ENCODE results near the gene SCAI. TPM values are rescaled to one million over a fixed set of nuclear protein-coding genes. Genes with fewer than 3 reads are reported as not detected.

SCAI gene
- total RNA-seq, 1 experiment from 2014 or later, result 15.5 TPM

- H2BK120ac ChIP-seq (ENCODE audit: low read depth, low read length, poor library complexity, severe bottlenecking), result no peak overlapping the region
- DNase-seq, result no peak
- H3T11ph ChIP-seq (ENCODE audit: low read length), result no peak overlapping the region
- no peak overlapping the region for H3K27ac ChIP-seq (ENCODE audit: insufficient read length, low read depth, low read length)
- H2BK20ac ChIP-seq (ENCODE audit: low read depth, low read length, poor library complexity, severe bottlenecking), result no peak overlapping the region
- no peak overlapping the region for H2BK5ac ChIP-seq (ENCODE audit: insufficient read length, low read length)
- H4K91ac ChIP-seq (ENCODE audit: insufficient read length, low read depth, low read length), result no peak overlapping the region
- Mint-ChIP-seq H3K27me3 (ENCODE audit: low read depth) (no peaks in the 10 kb centered on the region), H3K4me3 (no peak overlapping the region), H3K36me3 (ENCODE audit: insufficient read depth in 1 of 3, low read depth in 3 of 3) (no peaks in the 10 kb centered on the region; a peak in 1 of 7 replicates), H3K9me3 (no peaks in the 10 kb centered on the region), H3K27ac (no peak overlapping the region), H3K4me1 (peaks cover under 1 to 10% of the 10 kb centered on the region in 2 experiments)
- TF ChIP-seq CTCF (conservative IDR thresholded peaks at IDR 0.05), result no peak
- no peaks in the 10 kb centered on the region for H3K9me3 ChIP-seq (ENCODE audit: control insufficient read depth, low read depth, low read length)
- H3K79me1 ChIP-seq (ENCODE audit: insufficient read depth, low read depth, low read length, poor library complexity, severe bottlenecking), result peaks cover 25% of the 10 kb centered on the region
- H3K79me2 ChIP-seq (ENCODE audit: insufficient read depth, low read length), result peaks cover 18% of the 10 kb centered on the region; the same call in 1 of the 2 replicates
- H3K4me1 ChIP-seq (ENCODE audit: insufficient read depth, low read length), result no peaks in the 10 kb centered on the region
- H3K56ac ChIP-seq (ENCODE audit: insufficient read length, low read depth, low read length), result no peak overlapping the region
- no peak overlapping the region for H3K9ac ChIP-seq (ENCODE audit: extremely low read depth, insufficient read length, low read length)
- H3K23me2 ChIP-seq (ENCODE audit: insufficient read length, low read depth, low read length, poor library complexity, severe bottlenecking), result no peaks in the 10 kb centered on the region
- no peak overlapping the region for H3K18ac ChIP-seq (ENCODE audit: insufficient read length, low read depth, low read length)
- H4K8ac ChIP-seq (replicated peaks; ENCODE audit: insufficient read length, low read depth, low read length), result no peak overlapping the region
- no peak overlapping the region for H4K5ac ChIP-seq (ENCODE audit: insufficient read length, low read depth, low read length)
- H2AFZ ChIP-seq (ENCODE audit: low read length), result no peak overlapping the region
- H2BK12ac ChIP-seq (ENCODE audit: insufficient read length, low read depth, low read length), result no peak overlapping the region
- no CpG with 5 or more reads among the region's 1 CpG for WGBS (ENCODE audit: extremely low coverage, insufficient read length, low lambda C conversion rate)
- no peak overlapping the region for H2AK5ac ChIP-seq (ENCODE audit: insufficient read length, low read length)
- H3K14ac ChIP-seq (ENCODE audit: insufficient read depth, low read length), result no peak overlapping the region
- no peaks in the 10 kb centered on the region for H3K27me3 ChIP-seq (ENCODE audit: insufficient read depth, low read length)
- H3K4ac ChIP-seq (ENCODE audit: low read depth, low read length), result no peak overlapping the region
- H3K4me2 ChIP-seq (ENCODE audit: insufficient read depth, insufficient read length, low read length), result no peak overlapping the region
- no peak overlapping the region for H2BK15ac ChIP-seq (ENCODE audit: low read depth, low read length)
- no peak overlapping the region for H3K23ac ChIP-seq (ENCODE audit: insufficient read length, low read depth, low read length)
- no peaks in the 10 kb centered on the region for H4K20me1 ChIP-seq (ENCODE audit: control insufficient read depth, insufficient read depth, insufficient read length)
These were observed 34.6 kb upstream of the SCAI start for GRCh38 chr9:125177888-125178287.

All from H9 (cell line).